Mucosa of stomach (tissue), 1 donor: ENCODE data around the gene GINS2.

Experiments used
- H3K27me3 ChIP-seq: one replicate; pipeline ENCODE4 v1.7.0; 2013; ENCODE audit warnings: mild to moderate bottlenecking, low read length; ENCODE audit not compliant: control insufficient read depth, insufficient read depth
- H3K36me3 ChIP-seq: one replicate; pipeline ENCODE4 v1.7.0; 2013; ENCODE audit warnings: low read length; ENCODE audit not compliant: control insufficient read depth, insufficient read depth
- H3K4me1 ChIP-seq: one replicate; pipeline ENCODE4 v1.7.0; 2013; ENCODE audit warnings: mild to moderate bottlenecking, low read length; ENCODE audit not compliant: control insufficient read depth, insufficient read depth
- H3K4me3 ChIP-seq: one replicate; pipeline ENCODE4 v1.7.0; 2013; ENCODE audit warnings: low read length
- H3K9ac ChIP-seq: one replicate; pipeline ENCODE4 v1.7.0; 2013; ENCODE audit warnings: mild to moderate bottlenecking, low read length, moderate library complexity
- H3K9me3 ChIP-seq: one replicate; pipeline ENCODE4 v1.7.0; 2013; ENCODE audit warnings: mild to moderate bottlenecking, low read length, moderate library complexity; ENCODE audit not compliant: control insufficient read depth
- donor health status: Pancreatic carcinoma.

The GINS2 gene

GRCh38 chr16:85668676-85669424, 19.9 kb downstream of the GINS2 start:
- no peak overlapping the region for H3K9ac ChIP-seq
- H3K4me1 ChIP-seq, result peaks cover 6% of the 10 kb centered on the region
- no peak overlapping the region for H3K4me3 ChIP-seq
- peaks cover 37% of the 10 kb centered on the region for H3K36me3 ChIP-seq
- no peaks in the 10 kb centered on the region for H3K27me3 ChIP-seq
- H3K9me3 ChIP-seq, result no peaks in the 10 kb centered on the region

- H3K9ac ChIP-seq, result no peak overlapping the region
- no peaks in the 10 kb centered on the region for H3K27me3 ChIP-seq
- H3K4me1 ChIP-seq, result peaks cover 4% of the 10 kb centered on the region
- no peak overlapping the region for H3K4me3 ChIP-seq
- H3K9me3 ChIP-seq, result no peaks in the 10 kb centered on the region
- H3K36me3 ChIP-seq, result peaks cover 37% of the 10 kb centered on the region
Observed at GRCh38 chr16:85667841-85668413, 20.8 kb downstream of the GINS2 start.

GRCh38 chr16:85667261-85667660, 21.5 kb downstream of the GINS2 start:
- Histone ChIP-seq H3K9me3 (no peaks in the 10 kb centered on the region), H3K36me3 (peaks cover 42% of the 10 kb centered on the region), H3K9ac (no peak overlapping the region), H3K4me1 (peaks cover 4% of the 10 kb centered on the region), H3K27me3 (no peaks in the 10 kb centered on the region), H3K4me3 (no peak overlapping the region)

- H3K9me3 ChIP-seq, result no peaks in the 10 kb centered on the region
- no peak overlapping the region for H3K4me3 ChIP-seq
- no peaks in the 10 kb centered on the region for H3K27me3 ChIP-seq
- peaks cover 33% of the 10 kb centered on the region for H3K36me3 ChIP-seq
- H3K4me1 ChIP-seq, result peaks cover 4% of the 10 kb centered on the region
- no peak overlapping the region for H3K9ac ChIP-seq
Observed at GRCh38 chr16:85665929-85666328, 22.8 kb downstream of the GINS2 start.

GRCh38 chr16:85665373-85665740, 23.4 kb downstream of the GINS2 start:
- Histone ChIP-seq H3K9ac (no peak overlapping the region), H3K4me1 (peaks cover 4% of the 10 kb centered on the region)

GRCh38 chr16:85664580-85665372, 24.0 kb downstream of the GINS2 start:
- no peaks in the 10 kb centered on the region for H3K27me3 ChIP-seq
- H3K9me3 ChIP-seq, result no peaks in the 10 kb centered on the region
- peaks cover 33% of the 10 kb centered on the region for H3K36me3 ChIP-seq
- no peak overlapping the region for H3K4me3 ChIP-seq
- H3K9ac ChIP-seq, result no peak overlapping the region
- peaks cover 4% of the 10 kb centered on the region for H3K4me1 ChIP-seq

More at GRCh38 chr16:85665373-85665740, 23.4 kb downstream of the GINS2 start:
- no peaks in the 10 kb centered on the region for H3K9me3 ChIP-seq
- peaks cover 33% of the 10 kb centered on the region for H3K36me3 ChIP-seq
- H3K4me3 ChIP-seq, result no peak overlapping the region
- no peaks in the 10 kb centered on the region for H3K27me3 ChIP-seq

- peaks cover 37% of the 10 kb centered on the region for H3K36me3 ChIP-seq
- no peaks in the 10 kb centered on the region for H3K27me3 ChIP-seq
- no peak overlapping the region for H3K9ac ChIP-seq
- H3K9me3 ChIP-seq, result no peaks in the 10 kb centered on the region
- H3K4me3 ChIP-seq, result no peak overlapping the region
- H3K4me1 ChIP-seq, result peaks cover 4% of the 10 kb centered on the region
Observed at GRCh38 chr16:85663891-85664321, 24.8 kb downstream of the GINS2 start.

- H3K9ac ChIP-seq, result no peak overlapping the region
- peaks cover 44% of the 10 kb centered on the region for H3K36me3 ChIP-seq
- no peaks in the 10 kb centered on the region for H3K27me3 ChIP-seq
- H3K4me3 ChIP-seq, result no peak overlapping the region
- peaks cover 4% of the 10 kb centered on the region for H3K4me1 ChIP-seq
- H3K9me3 ChIP-seq, result no peaks in the 10 kb centered on the region
Observed at GRCh38 chr16:85662976-85663830, 25.6 kb downstream of the GINS2 start.

- Histone ChIP-seq H3K4me3 (no peak overlapping the region), H3K4me1 (peaks cover 4% of the 10 kb centered on the region), H3K9ac (no peak overlapping the region), H3K9me3 (no peaks in the 10 kb centered on the region), H3K27me3 (no peaks in the 10 kb centered on the region), H3K36me3 (peaks cover 45% of the 10 kb centered on the region)
Observed at GRCh38 chr16:85662482-85662812, 26.3 kb downstream of the GINS2 start.

- no peaks in the 10 kb centered on the region for H3K9me3 ChIP-seq
- peaks cover 41% of the 10 kb centered on the region for H3K36me3 ChIP-seq
- H3K4me1 ChIP-seq, result peaks cover 4% of the 10 kb centered on the region
- H3K9ac ChIP-seq, result no peak overlapping the region
- no peak overlapping the region for H3K4me3 ChIP-seq
- H3K27me3 ChIP-seq, result no peaks in the 10 kb centered on the region
Observed at GRCh38 chr16:85661740-85662481, 26.8 kb downstream of the GINS2 start.
